Loucy (cell line): ENCODE results near the gene ZNF398.

ENCODE experiments used
- H2AFZ ChIP-seq: fragments of 200-600 bp; sonication (generic); 2 replicates; pipeline ENCODE4 v1.6.0; 2016; ENCODE audit warnings: antibody characterized with exemption, mild to moderate bottlenecking, low read length, moderate library complexity
- H3F3A ChIP-seq: fragments of 200-600 bp; 2 replicates; pipeline ENCODE4 v1.6.0; 2016; ENCODE audit warnings: antibody characterized with exemption, low read depth, mild to moderate bottlenecking
- H3K27me3 ChIP-seq: fragments of 200-600 bp; sonication (generic); 2 replicates; pipeline ENCODE4 v1.6.1; 2014; ENCODE audit warnings: low read length, mild to moderate bottlenecking; ENCODE audit not compliant: insufficient read depth, poor library complexity, severe bottlenecking
- H3K36me3 ChIP-seq: fragments of 200-600 bp; sonication (generic); 2 replicates; pipeline ENCODE4 v1.6.1; 2016; ENCODE audit warnings: low read length; ENCODE audit not compliant: insufficient read depth
- H3K4me1 ChIP-seq: fragments of 200-600 bp; sonication (generic); 2 replicates; pipeline ENCODE4 v1.5.1; 2014; ENCODE audit warnings: low read length, mild to moderate bottlenecking; ENCODE audit not compliant: insufficient read depth, poor library complexity, severe bottlenecking
- H3K4me2 ChIP-seq: fragments of 200-600 bp; sonication (generic); 2 replicates; pipeline ENCODE4 v1.6.0; 2014; ENCODE audit warnings: antibody characterized with exemption, low read length, low read depth, mild to moderate bottlenecking; ENCODE audit not compliant: poor library complexity, severe bottlenecking
- H3K4me3 ChIP-seq: fragments of 200-600 bp; sonication (generic); 2 replicates; pipeline ENCODE4 v1.5.1; 2014; ENCODE audit warnings: low read length, mild to moderate bottlenecking, mixed read lengths; ENCODE audit not compliant: poor library complexity, severe bottlenecking
- H3K79me2 ChIP-seq: fragments of 200-600 bp; sonication (generic); 2 replicates; pipeline ENCODE4 v1.6.1; 2014; ENCODE audit warnings: low read length; ENCODE audit not compliant: insufficient read depth
- H3K9ac ChIP-seq: fragments of 200-600 bp; sonication (generic); 2 replicates; pipeline ENCODE4 v1.6.0; 2014; ENCODE audit warnings: mild to moderate bottlenecking, low read depth, low read length, moderate library complexity; ENCODE audit not compliant: poor library complexity, severe bottlenecking
- H3K9me2 ChIP-seq: fragments of 200-600 bp; sonication (generic); replicated peaks from 2 replicates; pipeline ENCODE4 v1.6.1; 2016; ENCODE audit warnings: low read depth, low read length, mixed read lengths
- H3K9me3 ChIP-seq: fragments of 200-600 bp; sonication (generic); 2 replicates; pipeline ENCODE4 v1.6.1; 2014; ENCODE audit warnings: mild to moderate bottlenecking, antibody characterized with exemption, low read length, low read depth; ENCODE audit not compliant: insufficient read depth
- H4K20me1 ChIP-seq: fragments of 200-600 bp; sonication (generic); 2 replicates; pipeline ENCODE4 v1.6.0; 2014; ENCODE audit warnings: antibody characterized with exemption, low read length, mild to moderate bottlenecking; ENCODE audit not compliant: insufficient read depth, poor library complexity, severe bottlenecking
- EZH2phosphoT487 ChIP-seq: fragments of 200-600 bp; IDR thresholded peaks from 2 replicates; pipeline ENCODE4 v1.6.1; 2018; ENCODE audit warnings: antibody characterized with exemption, mild to moderate bottlenecking, moderate library complexity, borderline replicate concordance
- TF ChIP-seq, protein P1 (sequence below): fragments of 200-600 bp; sonication (generic); conservative IDR thresholded peaks from 2 replicates; pipeline ENCODE4 v1.5.1; 2014; ENCODE audit warnings: mild to moderate bottlenecking, antibody characterized with exemption, low read length

ZNF398 gene

DNA sequence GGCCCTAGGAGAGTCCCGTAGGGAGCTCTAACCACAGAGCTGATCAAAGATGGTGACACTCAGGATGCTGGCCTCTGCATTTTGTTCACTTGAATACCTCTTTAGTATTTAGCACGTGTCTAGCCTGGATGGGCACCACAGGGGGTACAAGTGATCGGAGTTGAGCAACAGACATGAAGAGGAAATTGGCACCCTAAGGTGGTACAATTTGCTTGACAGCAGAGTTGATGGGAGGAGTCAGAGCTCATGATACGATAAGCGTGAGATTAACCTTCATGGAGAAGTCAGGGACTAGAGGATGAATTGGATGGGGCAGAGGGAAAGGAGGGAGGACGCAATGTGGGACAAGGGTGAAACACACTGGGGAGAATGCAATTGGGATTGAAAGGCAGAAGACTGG is 82.3 kb downstream of the ZNF398 start:
- Histone ChIP-seq H3K4me1 (no peaks in the 10 kb centered on the region), H3K4me3 (no peak overlapping the region), H3K9me3 (no peaks in the 10 kb centered on the region), H3F3A (no peaks in the 10 kb centered on the region), H3K27me3 (no peaks in the 10 kb centered on the region), H3K79me2 (no peaks in the 10 kb centered on the region), H4K20me1 (no peaks in the 10 kb centered on the region), H3K9ac (no peak overlapping the region), H3K9me2 (no peaks in the 10 kb centered on the region), H3K4me2 (no peak overlapping the region), H3K36me3 (peaks cover 17% of the 10 kb centered on the region; the same call in 1 of the 2 replicates), H2AFZ (no peak overlapping the region)
- TF ChIP-seq, protein P1, sequence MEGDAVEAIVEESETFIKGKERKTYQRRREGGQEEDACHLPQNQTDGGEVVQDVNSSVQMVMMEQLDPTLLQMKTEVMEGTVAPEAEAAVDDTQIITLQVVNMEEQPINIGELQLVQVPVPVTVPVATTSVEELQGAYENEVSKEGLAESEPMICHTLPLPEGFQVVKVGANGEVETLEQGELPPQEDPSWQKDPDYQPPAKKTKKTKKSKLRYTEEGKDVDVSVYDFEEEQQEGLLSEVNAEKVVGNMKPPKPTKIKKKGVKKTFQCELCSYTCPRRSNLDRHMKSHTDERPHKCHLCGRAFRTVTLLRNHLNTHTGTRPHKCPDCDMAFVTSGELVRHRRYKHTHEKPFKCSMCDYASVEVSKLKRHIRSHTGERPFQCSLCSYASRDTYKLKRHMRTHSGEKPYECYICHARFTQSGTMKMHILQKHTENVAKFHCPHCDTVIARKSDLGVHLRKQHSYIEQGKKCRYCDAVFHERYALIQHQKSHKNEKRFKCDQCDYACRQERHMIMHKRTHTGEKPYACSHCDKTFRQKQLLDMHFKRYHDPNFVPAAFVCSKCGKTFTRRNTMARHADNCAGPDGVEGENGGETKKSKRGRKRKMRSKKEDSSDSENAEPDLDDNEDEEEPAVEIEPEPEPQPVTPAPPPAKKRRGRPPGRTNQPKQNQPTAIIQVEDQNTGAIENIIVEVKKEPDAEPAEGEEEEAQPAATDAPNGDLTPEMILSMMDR: no peak
- TF ChIP-seq EZH2phosphoT487: no peak

DNA sequence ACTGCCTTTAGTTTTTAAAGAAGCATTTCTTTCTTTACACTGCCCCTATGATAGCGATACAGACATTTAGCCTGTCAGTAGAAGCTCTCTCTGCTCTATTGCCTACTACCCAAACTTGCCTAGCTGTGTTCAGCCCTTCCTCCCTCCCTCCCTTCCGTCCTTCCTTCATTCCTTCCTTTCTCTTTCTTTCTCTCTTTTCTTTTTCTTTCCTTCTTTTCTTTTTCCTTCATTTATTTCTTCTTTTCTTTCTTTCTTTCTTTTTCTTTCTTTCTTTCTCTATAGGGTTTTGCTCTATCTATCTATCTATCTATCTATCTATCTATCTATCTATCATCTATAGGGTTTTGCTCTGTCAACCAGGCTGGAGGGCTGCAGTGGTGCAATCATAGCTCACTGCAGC is 85.1 kb downstream of the ZNF398 start:
- Histone ChIP-seq H3F3A (no peaks in the 10 kb centered on the region), H3K9me3 (no peaks in the 10 kb centered on the region), H3K9ac (no peak overlapping the region), H3K4me3 (no peak overlapping the region), H3K4me2 (no peak overlapping the region), H3K79me2 (no peaks in the 10 kb centered on the region), H2AFZ (no peak overlapping the region), H3K9me2 (no peaks in the 10 kb centered on the region), H3K27me3 (no peaks in the 10 kb centered on the region), H4K20me1 (no peaks in the 10 kb centered on the region), H3K4me1 (no peaks in the 10 kb centered on the region), H3K36me3 (no peaks in the 10 kb centered on the region)
- TF ChIP-seq EZH2phosphoT487: no peak
- TF ChIP-seq, protein P1: no peak
